IMR-90 (cell line): Measurements from ENCODE around the gene POLD1. TPM values are rescaled to one million over a fixed set of nuclear protein-coding genes. Genes with fewer than 3 reads are reported as not detected.

Source experiments
- ATAC-seq: fragments of 200-7000 bp; cut with Tn5 transposase; 2 replicates; pipeline ENCODE4 v1.9.1; 2020; ENCODE audit warnings: low read depth, mild to moderate bottlenecking, moderate library complexity
- BruUV-seq: library from RNA; stranded (reverse); fragments of 400-500 nt; replicated peaks from 2 replicates; lab custom pipeline; 2021; lab: Mats Ljungman, UMichigan
- CTCF ChIA-PET: fragments of 300-600 bp; formaldehyde crosslinking; extraction: SDS; loops from one replicate; lab custom pipeline; 2021; ENCODE audit warnings: antibody characterized with exemption; lab: Yijun Ruan, JAX
- POLR2A ChIA-PET: fragments of 300-600 bp; sonication (Branson Sonifier 250); formaldehyde crosslinking; loops from one replicate; lab custom pipeline; 2022; ENCODE audit warnings: antibody characterized with exemption; ENCODE audit not compliant: unreplicated experiment; lab: Charles Lee
- DNase-seq: peaks from one replicate; pipeline ENCODE4 v3.0.0; 2013
- H2AFZ ChIP-seq: replicated peaks from 2 replicates; pipeline ENCODE3; 2013; ENCODE audit warnings: low read length, mild to moderate bottlenecking; ENCODE audit not compliant: poor library complexity
- H2AK5ac ChIP-seq: 2 replicates; pipeline ENCODE4 v1.6.1; 2013; ENCODE audit warnings: low read depth, low read length, inconsistent platforms
- H2AK9ac ChIP-seq: replicated peaks from 2 replicates; pipeline ENCODE3; 2013; ENCODE audit warnings: mild to moderate bottlenecking, low read depth, low read length, moderate library complexity; ENCODE audit not compliant: poor library complexity
- H2BK120ac ChIP-seq: 2 replicates; pipeline ENCODE4 v1.6.1; 2013; ENCODE audit warnings: low read depth, low read length, inconsistent platforms
- H2BK15ac ChIP-seq: 3 replicates; pipeline ENCODE4 v1.6.1; 2013; ENCODE audit warnings: low read depth, low read length, inconsistent platforms
- H2BK20ac ChIP-seq: 2 replicates; pipeline ENCODE4 v1.6.1; 2013; ENCODE audit warnings: low read depth, mild to moderate bottlenecking, inconsistent platforms, low read length, moderate library complexity
- H2BK5ac ChIP-seq: 2 replicates; pipeline ENCODE4 v1.6.1; 2013; ENCODE audit warnings: mild to moderate bottlenecking, low read depth, low read length, inconsistent platforms; ENCODE audit not compliant: poor library complexity, severe bottlenecking
- H3K14ac ChIP-seq: replicated peaks from 2 replicates; pipeline ENCODE4 v1.6.1; 2013; ENCODE audit warnings: low read depth, low read length, inconsistent platforms
- H3K18ac ChIP-seq: 2 replicates; pipeline ENCODE4 v1.6.1; 2013; ENCODE audit warnings: low read depth, low read length, control low read depth
- H3K23ac ChIP-seq: 2 replicates; pipeline ENCODE4 v1.6.1; 2013; ENCODE audit warnings: low read depth, low read length, inconsistent platforms
- H3K27ac ChIP-seq: 2 replicates; pipeline ENCODE4 v1.5.1; 2013; ENCODE audit warnings: mild to moderate bottlenecking, control low read depth, low read length; ENCODE audit not compliant: insufficient read depth
- H3K27me3 ChIP-seq: 2 replicates; pipeline ENCODE4 v1.6.1; 2013; ENCODE audit warnings: low read length; ENCODE audit not compliant: control insufficient read depth, insufficient read depth
- H3K36me3 ChIP-seq: 2 replicates; pipeline ENCODE4 v1.6.1; 2013; ENCODE audit warnings: low read length, mixed read lengths; ENCODE audit not compliant: control insufficient read depth, insufficient read depth
- H3K4ac ChIP-seq: 2 replicates; pipeline ENCODE4 v1.6.1; 2013; ENCODE audit warnings: low read depth, low read length, inconsistent platforms
- H3K4me1 ChIP-seq: 2 replicates; pipeline ENCODE4 v1.6.1; 2013; ENCODE audit warnings: low read length, mixed read lengths; ENCODE audit not compliant: control insufficient read depth, insufficient read depth
- H3K4me2 ChIP-seq: 2 replicates; pipeline ENCODE4 v1.6.1; 2013; ENCODE audit warnings: low read depth, mild to moderate bottlenecking, control low read depth, low read length, moderate library complexity
- H3K4me3 ChIP-seq: 2 replicates; pipeline ENCODE4 v1.5.1; 2013; ENCODE audit warnings: low read depth, mild to moderate bottlenecking, control low read depth, low read length, moderate library complexity; ENCODE audit not compliant: insufficient read depth
- H3K56ac ChIP-seq: 2 replicates; pipeline ENCODE4 v1.6.1; 2013; ENCODE audit warnings: low read length, inconsistent platforms; ENCODE audit not compliant: insufficient read depth; ENCODE audit errors: extremely low read depth
- H3K79me1 ChIP-seq, 2 experiments: 2 replicates each; pipeline ENCODE4 v1.6.1; 2013; ENCODE audit warnings: low read length in 2 of 2, inconsistent platforms in 1 of 2, low read depth in 1 of 2
- H3K9ac ChIP-seq: 2 replicates; pipeline ENCODE4 v1.6.1; 2013; ENCODE audit warnings: low read depth, low read length, control low read depth
- H3K9me1 ChIP-seq: 2 replicates; pipeline ENCODE4 v1.6.1; 2013; ENCODE audit warnings: low read length, inconsistent platforms; ENCODE audit not compliant: insufficient read depth
- H3K9me3 ChIP-seq: 2 replicates; pipeline ENCODE4 v1.6.1; 2013; ENCODE audit warnings: low read length; ENCODE audit not compliant: control insufficient read depth, insufficient read depth
- H4K20me1 ChIP-seq: 2 replicates; pipeline ENCODE4 v1.6.1; 2013; ENCODE audit warnings: low read length, inconsistent platforms; ENCODE audit not compliant: insufficient read depth
- H4K5ac ChIP-seq: 2 replicates; pipeline ENCODE4 v1.6.1; 2013; ENCODE audit warnings: mild to moderate bottlenecking, low read depth, low read length, control low read depth
- H4K8ac ChIP-seq, 2 experiments: 2 replicates each; pipeline ENCODE4 v1.6.1; 2013; ENCODE audit warnings: low read depth in 2 of 2, low read length in 2 of 2, control low read depth in 1 of 2, inconsistent platforms in 1 of 2
- H4K91ac ChIP-seq: 2 replicates; pipeline ENCODE4 v1.6.1; 2013; ENCODE audit warnings: low read depth, low read length, inconsistent platforms; ENCODE audit not compliant: insufficient read depth
- BHLHE40 ChIP-seq: fragments of 150-350 bp; IDR thresholded peaks from 2 replicates; pipeline ENCODE4 v1.6.1; 2016; ENCODE audit warnings: mild to moderate bottlenecking, low read depth, low read length
- SMC3 ChIP-seq: fragments of 150-350 bp; IDR thresholded peaks from 2 replicates; pipeline ENCODE4 v1.6.1; 2016; ENCODE audit warnings: low read depth, mild to moderate bottlenecking, antibody characterized with exemption, low read length, moderate library complexity
- WGBS, 2 experiments: methylation state at CpG; one replicate each; pipeline versions ENCODE4 v1.1.5 to v1.1.7; 2013; ENCODE audit warnings: missing lambda C conversion rate in 2 of 2; ENCODE audit not compliant: insufficient read length in 1 of 2; ENCODE audit errors: extremely low coverage in 2 of 2; 5-methylcytosine and 5-hydroxymethylcytosine counted together
- dilution Hi-C: fragments of 300-500 bp; cut with HindIII; formaldehyde crosslinking; loops from one replicate; pipeline ENCODE4 v1.14.3; 2018; ENCODE audit warnings: low sequenced_read_pairs; ENCODE audit not compliant: unreplicated experiment
- in situ Hi-C: fragments of 300-500 bp; cut with MboI; formaldehyde crosslinking; loops from 3 replicates; pipeline ENCODE4 v1.14.3; 2019; ENCODE audit warnings: low sequenced_read_pairs, inconsistent platforms, mixed read lengths
- intact Hi-C: fragments of 100-400 bp; cut with micrococcal nuclease; formaldehyde crosslinking; loops from 2 replicates; pipeline ENCODE4 v1.10.0; 2022
- polyA plus RNA-seq, 3 experiments: library from polyadenylated mRNA; depleted of rRNA; stranded (reverse); fragments of >200 nt; gene quantifications; 2 replicates each; pipeline ENCODE4 v1.2.3, GENCODE V29; 2012; ENCODE audit warnings: low replicate concordance in 1 of 3
- total RNA-seq: library from RNA; depleted of rRNA; stranded (reverse); fragments of >200 nt; gene quantifications from 2 replicates; pipeline ENCODE4 v1.2.3, GENCODE V29; 2012

The POLD1 gene
- total and polyA plus RNA-seq, 2 of the 4 experiments (the other 2 are of a cell fraction), result 13.8 to 28.9 TPM

DNA sequence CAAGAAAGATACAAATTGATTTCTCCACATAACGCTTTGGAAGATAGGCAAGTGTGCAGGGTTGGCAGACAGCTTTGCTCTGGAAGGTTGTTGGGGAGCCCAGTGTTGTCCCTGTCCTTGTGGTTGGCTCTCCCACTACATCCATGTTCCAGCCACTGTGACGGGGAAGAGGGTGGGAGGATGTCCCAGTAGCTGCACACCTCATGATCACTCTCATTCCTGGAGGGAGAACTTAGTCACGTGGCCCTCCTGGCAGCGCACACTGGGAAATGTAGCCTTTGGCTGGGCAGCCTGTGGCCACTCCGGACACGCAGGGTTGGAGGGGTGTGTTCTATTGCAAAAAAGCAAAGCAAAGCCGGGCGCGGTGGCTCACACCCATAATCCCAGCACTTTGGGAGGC, 9.9 kb downstream of the POLD1 start:
- H3K4ac ChIP-seq, result no peak overlapping the region
- no peak overlapping the region for H2BK20ac ChIP-seq
- dilution Hi-C loops (no loop called here), in situ Hi-C loops (no loop called here), intact Hi-C loops (no loop called here)
- no peak overlapping the region for H4K8ac ChIP-seq
- no peak overlapping the region for H3K9ac ChIP-seq
- peaks cover 2 to 14% of the 10 kb centered on the region in 2 experiments; a peak in 2 of 4 replicates for H3K79me1 ChIP-seq
- ATAC-seq (no peak), DNase-seq (no peak)
- TF ChIP-seq BHLHE40 (no peak), SMC3 (no peak)
- H3K4me3 ChIP-seq, result no peak overlapping the region
- H4K5ac ChIP-seq, result no peak overlapping the region
- H3K4me1 ChIP-seq, result no peaks in the 10 kb centered on the region
- WGBS, 2 experiments, result no CpG with 5 or more reads among the region's 9 CpGs
- no peak overlapping the region for H4K91ac ChIP-seq
- H2BK5ac ChIP-seq, result no peak overlapping the region
- no peak overlapping the region for H2AK5ac ChIP-seq
- no peaks in the 10 kb centered on the region for H3K27me3 ChIP-seq
- no peaks in the 10 kb centered on the region for H3K9me1 ChIP-seq
- no peak overlapping the region for H2AFZ ChIP-seq
- H2BK15ac ChIP-seq, result no peak overlapping the region
- H3K27ac ChIP-seq, result no peak overlapping the region
- ChIA-PET CTCF (no interaction called here), POLR2A (no interaction called here)
- H3K9me3 ChIP-seq, result no peaks in the 10 kb centered on the region
- H3K56ac ChIP-seq, result no peak overlapping the region
- H2AK9ac ChIP-seq, result no peak overlapping the region
- H3K18ac ChIP-seq, result no peak overlapping the region
- H3K23ac ChIP-seq, result no peak overlapping the region
- no peak overlapping the region for H2BK120ac ChIP-seq
- H3K36me3 ChIP-seq, result peaks cover 2% of the 10 kb centered on the region
- no peaks in the 10 kb centered on the region; the same call in 1 of the 2 replicates for H4K20me1 ChIP-seq
- BruUV-seq, result no TSS peak
- no peak overlapping the region for H3K14ac ChIP-seq
- no peak overlapping the region for H3K4me2 ChIP-seq
